ENCODE data around the gene OPCML.

GRCh38 chr11:132429685-132430084, 1102.6 kb downstream of the OPCML start:
- TF ChIP-seq CTCF (IDR thresholded peaks at IDR 0.05; ENCODE audit: insufficient read depth, low read length): no peak
- TF ChIP-seq REST (IDR thresholded peaks at IDR 0.05; ENCODE audit: insufficient replicate concordance, low read depth): no peak
- no peak for TF ChIP-seq POLR2AphosphoS5 (IDR thresholded peaks at IDR 0.05; ENCODE audit: low read depth)
- TF ChIP-seq GABPA (IDR thresholded peaks at IDR 0.05; ENCODE audit: low read depth): no peak
- TF ChIP-seq SPI1 (IDR thresholded peaks at IDR 0.05; ENCODE audit: borderline replicate concordance, low read depth): no peak

All from HL-60 (cell line).